Measurements from ENCODE around the gene CHM.

GRCh38 chrX:85993539-85994197, 53.7 kb downstream of the CHM start:
- TF ChIP-seq POLR2A (IDR thresholded peaks at IDR 0.05), result no peak
- TF ChIP-seq CTCF (IDR thresholded peaks at IDR 0.05), result no peak
